NT2/D1 (cell line): ENCODE results near the gene MAP6.

Experiments
- YY1 ChIP-seq: IDR thresholded peaks from 2 replicates; pipeline ENCODE4 v1.6.1; 2011; ENCODE audit not compliant: insufficient read length, insufficient read depth
- ZNF274 ChIP-seq: IDR thresholded peaks from 2 replicates; pipeline ENCODE4 v1.6.1; 2011; ENCODE audit warnings: mild to moderate bottlenecking, low read depth, low read length

GRCh38 chr11:75541193-75542087 is 127.4 kb downstream of the MAP6 start:
- TF ChIP-seq YY1 (no peak), ZNF274 (no peak)
